A549 (cell line): ENCODE measurements around the gene SLC35D3. TPM values are rescaled to one million over a fixed set of nuclear protein-coding genes. Genes with fewer than 3 reads are reported as not detected.
A peak's percentile ranks its signal among the peaks of the same experiment; 100 is the strongest.
"Not testable (repeated sequence)": the region's sequence is repeated elsewhere in the genome, so short reads cannot be mapped to it uniquely, and the experiment has no call there.

Experiments used
- ATAC-seq, 2 experiments: fragments of 200-7000 bp in 1 of 2; fragments of >200 bp in 1 of 2; cut with Nextera tagmentation in 1 of 2; cut with Tn5 transposase in 1 of 2; 3 replicates each; pipeline versions ENCODE4 v1.8.0 to v1.9.1; 2018 to 2020; ENCODE audit warnings: mild to moderate bottlenecking in 1 of 2, moderate library complexity in 1 of 2
- CTCF ChIA-PET: fragments of 300-600 bp; sonication (Branson Sonifier 250); formaldehyde crosslinking; extraction: SDS; loops from one replicate; lab custom pipeline; 2021; ENCODE audit warnings: antibody characterized with exemption, inconsistent platforms; lab: Yijun Ruan, JAX
- POLR2A ChIA-PET: fragments of 350-600 bp; formaldehyde crosslinking; extraction: SDS; loops from one replicate; lab custom pipeline; 2021; ENCODE audit warnings: antibody characterized with exemption, inconsistent platforms; lab: Yijun Ruan, JAX
- DNase-seq, 2 experiments: peaks; one replicate each; pipeline versions ENCODE4 v3.0.0 to v3.0.0-alpha.2; 2011 to 2016; ENCODE audit warnings: low read depth in 1 of 2, low spot score in 1 of 2
- FAIRE-seq: peaks from 2 replicates; lab custom pipeline; 2011; peaks lifted over from hg19 to GRCh38; lab: Jason Lieb, UNC
- H3K27ac ChIP-seq, 2 experiments: fragments of >200 bp; sonication (Bioruptor Twin); formaldehyde crosslinking; 3 replicates each; pipeline ENCODE4 v1.5.1; 2016 to 2017
- H3K4me1 ChIP-seq: fragments of >200 bp; sonication (Bioruptor Twin); formaldehyde crosslinking; 3 replicates; pipeline ENCODE4 v1.6.1; 2016
- H3K4me2 ChIP-seq: fragments of >200 bp; sonication (Bioruptor Twin); formaldehyde crosslinking; 3 replicates; pipeline ENCODE4 v1.6.1; 2016
- H3K4me3 ChIP-seq: fragments of >200 bp; sonication (Bioruptor Twin); formaldehyde crosslinking; 3 replicates; pipeline ENCODE4 v1.5.1; 2016
- H3K9me3 ChIP-seq: fragments of >200 bp; sonication (Bioruptor Twin); formaldehyde crosslinking; 3 replicates; pipeline ENCODE4 v1.6.1; 2016
- CBX8 ChIP-seq: fragments of 200-600 bp; sonication (generic); IDR thresholded peaks from 2 replicates; pipeline ENCODE4 v1.6.1; 2016
- CTCF ChIP-seq: fragments of >200 bp; sonication (Bioruptor Twin); formaldehyde crosslinking; IDR thresholded peaks from 3 replicates; pipeline ENCODE4 v1.5.1; 2016
- E2F6 ChIP-seq: IDR thresholded peaks from 2 replicates; pipeline ENCODE4 v1.6.1; 2012; ENCODE audit warnings: low read depth, borderline replicate concordance
- EHF ChIP-seq: fragments of 250-450 bp; sonication (Bioruptor Pico); IDR thresholded peaks from 2 replicates; pipeline ENCODE4 v1.5.0; 2020; ENCODE audit warnings: mild to moderate bottlenecking
- HOXA7 ChIP-seq: fragments of 250-450 bp; sonication (Bioruptor Pico); IDR thresholded peaks from 2 replicates; pipeline ENCODE4 v1.5.0; 2020; ENCODE audit warnings: mild to moderate bottlenecking, moderate library complexity
- HOXB13 ChIP-seq: fragments of 250-450 bp; sonication (Bioruptor Pico); IDR thresholded peaks from 2 replicates; pipeline ENCODE4 v1.5.0; 2020; ENCODE audit warnings: low read depth, mild to moderate bottlenecking, moderate library complexity
- KDM1A ChIP-seq: fragments of 200-600 bp; sonication (generic); IDR thresholded peaks from 2 replicates; pipeline ENCODE4 v1.6.1; 2016; ENCODE audit warnings: low read depth, mild to moderate bottlenecking
- MAZ ChIP-seq: fragments of 150-350 bp; IDR thresholded peaks from 2 replicates; pipeline ENCODE4 v1.6.1; 2014; ENCODE audit warnings: antibody characterized with exemption, low read depth, low read length, borderline replicate concordance
- NPAS2 ChIP-seq: fragments of 250-450 bp; sonication (Bioruptor Pico); IDR thresholded peaks from 2 replicates; pipeline ENCODE4 v1.8.0; 2022; ENCODE audit warnings: mild to moderate bottlenecking, moderate library complexity, borderline replicate concordance
- NR3C1 ChIP-seq: fragments of >200 bp; sonication (Bioruptor Twin); formaldehyde crosslinking; IDR thresholded peaks from 3 replicates; pipeline ENCODE4 v1.6.1; 2017
- PHF8 ChIP-seq: fragments of 200-600 bp; sonication (generic); IDR thresholded peaks from 2 replicates; pipeline ENCODE4 v1.6.1; 2016; ENCODE audit warnings: low read depth, mild to moderate bottlenecking, antibody characterized with exemption, moderate library complexity, borderline replicate concordance
- RCOR1 ChIP-seq: fragments of 150-350 bp; IDR thresholded peaks from 2 replicates; pipeline ENCODE4 v1.6.1; 2014; ENCODE audit warnings: antibody characterized with exemption, low read length, low read depth
- RFX5 ChIP-seq: fragments of 450-650 bp; IDR thresholded peaks from 2 replicates; pipeline ENCODE4 v1.7.1; 2014; ENCODE audit warnings: antibody characterized with exemption, mild to moderate bottlenecking, moderate library complexity
- TFCP2L1 ChIP-seq: fragments of 250-450 bp; sonication (Bioruptor Pico); IDR thresholded peaks from 2 replicates; pipeline ENCODE4 v1.5.0; 2021; ENCODE audit warnings: mild to moderate bottlenecking
- TP53 ChIP-seq: fragments of 250-450 bp; sonication (Bioruptor Pico); IDR thresholded peaks from 2 replicates; pipeline ENCODE4 v1.5.0; 2021; ENCODE audit warnings: mild to moderate bottlenecking, moderate library complexity
- ZNF302 ChIP-seq: fragments of 250-450 bp; sonication (Bioruptor Pico); IDR thresholded peaks from 2 replicates; pipeline ENCODE4 v1.9.0; 2021; ENCODE audit warnings: inconsistent platforms, mild to moderate bottlenecking, moderate library complexity
- WGBS: methylation state at CpG from one replicate; pipeline ENCODE4 v1.1.6; 2017; ENCODE audit errors: missing lambda C conversion rate; 5-methylcytosine and 5-hydroxymethylcytosine counted together
- polyA minus RNA-seq: library from RNA; depleted of rRNA, polyadenylated mRNA; stranded (reverse); fragments of >200 nt; gene quantifications from 2 replicates; pipeline ENCODE4 v1.2.3, GENCODE V29; 2011; rRNA and poly(A)+ RNA removed
- polyA plus RNA-seq, 4 experiments: library from polyadenylated mRNA; depleted of rRNA in 3 of 4; stranded (reverse); fragments of >200 nt; fragmentation: RNase III in 1 of 4; extraction: RNeasy Plus Mini Kit Qiagen cat#74134 plus additional on column Dnase treatment in 1 of 4; gene quantifications; 2 replicates in 3 of 4; 3 replicates in 1 of 4; pipeline ENCODE4 v1.2.3, GENCODE V29; 2011 to 2017

SLC35D3 gene
- polyA plus RNA-seq (2011; rRNA removed) (not detected in 2 replicates), polyA plus RNA-seq (2017; fragmentation: RNase III; extraction: RNeasy Plus Mini Kit Qiagen cat#74134 plus additional on column Dnase treatment) (not detected in 3 replicates), polyA minus RNA-seq (not detected in 2 replicates)
- 0.03 TPM in 2 replicates for polyA plus RNA-seq (2012; cell fraction: cytosol; rRNA removed)
- polyA plus RNA-seq (2012; cell fraction: nucleus; rRNA removed), result 0.04 and 0.10 TPM in 2 replicates

- peak within 1 kb of the TSS; percentile 62 to 84; a peak in 5 of 6 replicates for H3K27ac ChIP-seq
- peak; percentile 16 to 23 for DNase-seq
- H3K9me3 ChIP-seq, result no peaks in the 10 kb centered on the region
- H3K4me3 ChIP-seq, result peak within 1 kb of the TSS; percentile 57
- ATAC-seq, result peak; percentile 72 to 74
- FAIRE-seq, result no peak
- WGBS, result under 1% methylated on average over 30 of the region's 86 CpGs
- CTCF ChIA-PET, result interaction anchor here (0.6 to 1.9 kb wide), 9 partner anchors 9 to 278 kb away, joined by 3 to 6 read pairs (median 3); partner anchors contain the start of genes MAP3K5 and PEX7
- TF ChIP-seq RFX5, result 0 out of 2 replicates have a peak, but pooled peaks have one; percentile 1
- TF ChIP-seq CTCF, result no peak
- peak within 1 kb of the TSS; percentile 96 for H3K4me2 ChIP-seq
- H3K4me1 ChIP-seq, result no peaks in the 10 kb centered on the region
- POLR2A ChIA-PET, result no interaction called here
Measured at GRCh38 chr6:136921936-136922684, at the start of gene SLC35D3. Gene SLC35D3, plus strand, starts transcription at chr6:136922301. Its CDS starts 128 bp downstream, at chr6:136922429.

- 77% methylated on average over 3 of the region's 3 CpGs for WGBS
- POLR2A ChIA-PET, result no interaction called here
Measured at GRCh38 chr6:136873748-136874147, 48.4 kb upstream of the SLC35D3 start.

GRCh38 chr6:136876469-136876868, 45.6 kb upstream of the SLC35D3 start:
- CTCF ChIA-PET, H3K27ac ChIP-seq, H3K4me3 ChIP-seq, DNase-seq, FAIRE-seq, H3K4me2 ChIP-seq, ATAC-seq, H3K4me1 ChIP-seq, POLR2A ChIA-PET: not testable (repeated sequence)
- H3K9me3 ChIP-seq, result peaks cover 12% of the 10 kb centered on the region; the same call in 2 of the 3 replicates
- WGBS, result 95% methylated on average over 4 of the region's 4 CpGs

More at GRCh38 chr6:136873748-136874147, 48.4 kb upstream of the SLC35D3 start:
- Histone ChIP-seq H3K4me1 (no peaks in the 10 kb centered on the region), H3K4me2 (no peak overlapping the region), H3K9me3 (peaks cover 12% of the 10 kb centered on the region; the same call in 2 of the 3 replicates), H3K4me3 (no peak overlapping the region), H3K27ac (no peak overlapping the region)
- DNase-seq (peak in 1 of 2 experiments; percentile 13), ATAC-seq (no peak), FAIRE-seq (no peak)
- CTCF ChIA-PET, result no interaction called here
- TF ChIP-seq CBX8, result no peak
- no peak for TF ChIP-seq EHF
- TF ChIP-seq RFX5, result no peak
- TF ChIP-seq RCOR1, result no peak
- no peak for TF ChIP-seq HOXB13 (CRISPR knock-in tag)
- TF ChIP-seq TP53, result no peak
- no peak for TF ChIP-seq ZNF302
- TF ChIP-seq TFCP2L1 (CRISPR knock-in tag), result no peak
- no peak for TF ChIP-seq NR3C1
- no peak for TF ChIP-seq HOXA7 (CRISPR knock-in tag)
- no peak for TF ChIP-seq KDM1A
- no peak for TF ChIP-seq PHF8
- no peak for TF ChIP-seq NPAS2 (CRISPR knock-in tag)
- no peak for TF ChIP-seq MAZ
- TF ChIP-seq E2F6, result no peak
